ENCODE results near the gene ZNF200.

DNA sequence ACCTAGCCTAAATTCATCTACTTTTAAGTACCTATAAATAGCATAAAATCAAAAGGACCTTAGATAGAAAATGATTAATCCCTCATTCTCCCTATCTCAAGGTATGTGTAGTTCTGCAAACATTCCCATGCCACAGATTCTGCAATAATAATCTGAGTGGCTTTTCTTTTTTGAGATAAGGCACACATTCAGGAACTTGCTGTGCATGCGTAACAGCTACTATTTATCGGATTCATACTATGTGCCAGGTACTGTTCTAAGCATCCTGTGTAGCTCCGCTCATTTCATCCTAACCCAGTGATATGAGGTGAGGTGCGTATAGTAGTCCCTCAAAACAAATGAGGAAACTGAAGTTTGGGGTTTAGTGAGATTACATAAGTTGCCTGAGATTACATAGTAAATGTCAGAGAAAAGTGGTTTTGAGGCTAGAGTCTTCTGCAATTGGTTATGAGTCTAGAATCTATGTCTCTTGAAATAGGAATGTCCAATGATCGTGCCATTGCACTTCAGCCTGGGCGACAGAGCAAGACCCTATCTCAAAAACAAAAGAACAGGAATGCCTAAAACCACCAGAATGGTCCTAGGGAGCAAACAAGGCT lies 46.4 kb upstream of the ZNF200 start:
- TF ChIP-seq POLR2AphosphoS5 (IDR thresholded peaks at IDR 0.05) (no peak), CTCF (IDR thresholded peaks at IDR 0.05) (no peak)
